GM23248 (cell line): Measurements from ENCODE around the gene TGM2.

Experiments used
- EZH2 ChIP-seq: fragments of 200-600 bp; sonication (generic); IDR thresholded peaks from 2 replicates; pipeline ENCODE4 v1.6.1; 2018; ENCODE audit warnings: antibody characterized with exemption, mild to moderate bottlenecking; ENCODE audit not compliant: insufficient read depth, poor library complexity, severe bottlenecking
- EZH2phosphoT487 ChIP-seq: fragments of 200-600 bp; sonication (generic); IDR thresholded peaks from 2 replicates; pipeline ENCODE4 v1.6.1; 2018; ENCODE audit warnings: antibody characterized with exemption, moderate library complexity, mild to moderate bottlenecking, low read depth; ENCODE audit not compliant: insufficient read depth

DNA sequence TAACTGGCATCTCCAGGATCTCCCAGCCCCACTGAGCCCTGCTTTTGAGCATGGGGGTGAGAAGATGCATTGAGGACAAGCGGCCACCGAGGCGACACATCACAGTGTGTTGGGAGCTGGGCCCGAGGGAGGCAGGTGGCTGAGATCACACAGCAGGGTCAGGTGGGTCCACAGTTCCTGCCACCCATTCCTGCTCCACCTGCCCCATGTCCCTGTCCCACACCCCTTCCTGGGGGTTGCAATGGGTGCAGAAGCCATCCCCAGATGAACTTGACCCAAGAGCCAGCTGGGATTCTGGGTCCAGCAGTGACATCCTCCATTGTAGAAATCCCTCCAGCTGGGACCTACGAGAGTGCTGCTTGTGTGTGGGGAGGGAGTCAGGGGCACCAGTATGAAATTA, 1.0 kb downstream of the TGM2 start:
- no peak for TF ChIP-seq EZH2
- TF ChIP-seq EZH2phosphoT487 = no peak
